Spleen (tissue), 7 donors: ENCODE data around the gene MAEA.
A peak's percentile ranks its signal among the peaks of the same experiment; 100 is the strongest.

Experiments
- POLR2A ChIP-seq, 3 donors: fragments of 450-650 bp; IDR thresholded peaks; one replicate each; pipeline ENCODE4 v1.5.1; 2017; ENCODE audit warnings: antibody characterized with exemption in 3 of 3, mild to moderate bottlenecking in 1 of 3
- POLR2AphosphoS5 ChIP-seq, 3 donors: sonication (generic); formaldehyde crosslinking; IDR thresholded peaks; one replicate each; pipeline ENCODE4 v1.5.1; 2017; ENCODE audit warnings: antibody characterized with exemption in 3 of 3
- TF ChIP-seq, protein P1 (sequence below), 11 experiments: fragments of 200-600 bp in 7 of 11; fragments of 450-650 bp in 4 of 11; sonication (generic) in 4 of 11; IDR thresholded peaks in 8 of 11; conservative IDR thresholded peaks in 3 of 11; 1 replicate in 7 of 11; 2 replicates in 4 of 11; pipeline versions ENCODE4 v1.4.0 to v1.8.0; 2016 to 2021; ENCODE audit warnings: antibody characterized with exemption in 11 of 11, inconsistent platforms in 4 of 11, mild to moderate bottlenecking in 1 of 11
- donor health status: DM: no; HTN: no; CAD: no; lungs with moderate emphysema.
- donor health status: DM: no; HTN: no; CAD: no.
- donor health status: DM: no; HTN: no; CAD: no.

DNA sequence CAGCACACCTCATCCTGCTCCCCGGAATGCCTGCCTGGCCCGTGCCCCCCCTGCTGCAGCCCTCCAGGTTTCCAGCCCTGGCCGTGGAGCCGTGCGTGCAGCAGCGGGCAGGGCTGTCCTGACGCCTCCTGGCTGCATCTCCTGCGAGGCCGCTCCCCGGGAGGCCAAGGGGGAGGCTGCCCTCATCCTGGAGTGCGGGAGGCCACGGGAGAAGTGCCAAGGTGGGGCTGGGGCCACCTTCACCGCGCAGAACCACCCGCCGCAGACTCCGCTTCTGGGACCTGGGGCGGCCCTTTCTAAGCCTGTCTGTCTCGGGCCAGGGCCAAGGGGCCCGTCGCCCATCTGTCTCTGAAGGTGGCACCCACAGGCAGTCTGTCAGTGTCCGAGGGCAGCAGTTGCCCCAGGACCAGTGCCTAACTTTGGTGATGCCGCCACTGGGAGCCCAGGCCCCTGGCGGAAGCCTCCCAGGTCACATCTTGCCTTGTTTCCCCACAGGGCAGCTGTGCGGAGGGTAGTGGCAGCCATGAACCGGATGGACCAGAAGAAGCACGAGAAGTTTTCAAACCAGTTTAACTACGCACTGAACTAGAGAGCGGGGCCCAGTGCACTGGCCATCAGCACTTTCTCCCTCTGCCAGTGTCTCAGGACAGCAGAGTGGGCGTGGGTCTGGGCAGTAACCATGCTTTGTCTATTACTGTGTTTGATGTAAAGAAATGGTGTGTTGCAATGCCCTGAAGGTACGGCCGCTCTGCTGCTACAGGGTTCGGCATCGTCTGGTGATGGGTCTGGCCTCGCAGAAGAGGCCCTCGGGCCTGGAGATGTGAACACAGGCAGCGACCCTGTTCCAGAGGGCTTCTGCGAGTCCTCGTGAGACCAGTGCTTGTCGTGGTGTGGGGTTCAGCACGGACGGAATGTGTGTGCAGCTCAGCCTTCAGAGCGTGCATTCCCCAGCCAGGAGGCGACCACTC lies 96.0 kb downstream of the MAEA start:
- TF ChIP-seq, protein P1, sequence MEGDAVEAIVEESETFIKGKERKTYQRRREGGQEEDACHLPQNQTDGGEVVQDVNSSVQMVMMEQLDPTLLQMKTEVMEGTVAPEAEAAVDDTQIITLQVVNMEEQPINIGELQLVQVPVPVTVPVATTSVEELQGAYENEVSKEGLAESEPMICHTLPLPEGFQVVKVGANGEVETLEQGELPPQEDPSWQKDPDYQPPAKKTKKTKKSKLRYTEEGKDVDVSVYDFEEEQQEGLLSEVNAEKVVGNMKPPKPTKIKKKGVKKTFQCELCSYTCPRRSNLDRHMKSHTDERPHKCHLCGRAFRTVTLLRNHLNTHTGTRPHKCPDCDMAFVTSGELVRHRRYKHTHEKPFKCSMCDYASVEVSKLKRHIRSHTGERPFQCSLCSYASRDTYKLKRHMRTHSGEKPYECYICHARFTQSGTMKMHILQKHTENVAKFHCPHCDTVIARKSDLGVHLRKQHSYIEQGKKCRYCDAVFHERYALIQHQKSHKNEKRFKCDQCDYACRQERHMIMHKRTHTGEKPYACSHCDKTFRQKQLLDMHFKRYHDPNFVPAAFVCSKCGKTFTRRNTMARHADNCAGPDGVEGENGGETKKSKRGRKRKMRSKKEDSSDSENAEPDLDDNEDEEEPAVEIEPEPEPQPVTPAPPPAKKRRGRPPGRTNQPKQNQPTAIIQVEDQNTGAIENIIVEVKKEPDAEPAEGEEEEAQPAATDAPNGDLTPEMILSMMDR (IDR thresholded peaks at IDR 0.05 in 8 of 11, conservative IDR thresholded peaks at IDR 0.05 in 3 of 11) = no peak
- TF ChIP-seq POLR2A (IDR thresholded peaks at IDR 0.05) = no peak
- peak in 1 of 3 donors; percentile 16 for TF ChIP-seq POLR2AphosphoS5 (IDR thresholded peaks at IDR 0.05)
